ENCODE data around the gene ST8SIA6.
"Not testable (repeated sequence)": the region's sequence is repeated elsewhere in the genome, so short reads cannot be mapped to it uniquely, and the experiment has no call there.

The ST8SIA6 gene

GRCh38 chr10:17457083-17457482 is 2.7 kb upstream of the ST8SIA6 start:
- no peak for DNase-seq (ENCODE audit: low spot score)

- DNase-seq (ENCODE audit: low spot score), result no peak
Measured at GRCh38 chr10:17456032-17456548, 1.7 kb upstream of the ST8SIA6 start.

GRCh38 chr10:17455015-17455520 is 673 bp upstream of the ST8SIA6 start:
- DNase-seq (ENCODE audit: low spot score), result no peak

GRCh38 chr10:17453373-17454091 is 863 bp downstream of the ST8SIA6 start:
- no peak for DNase-seq (ENCODE audit: low spot score)

- DNase-seq (ENCODE audit: low spot score), result no peak
Measured at GRCh38 chr10:17453035-17453372, 1.4 kb downstream of the ST8SIA6 start.

- DNase-seq (ENCODE audit: low spot score), result no peak
Measured at GRCh38 chr10:17452060-17452841, 2.1 kb downstream of the ST8SIA6 start.

GRCh38 chr10:17450024-17450423 is 4.4 kb downstream of the ST8SIA6 start:
- no peak for DNase-seq (ENCODE audit: low spot score)

- no peak for DNase-seq (ENCODE audit: low spot score)
Measured at GRCh38 chr10:17445400-17445998, 8.9 kb downstream of the ST8SIA6 start.

GRCh38 chr10:17444388-17444714 is 10.0 kb downstream of the ST8SIA6 start:
- no peak for DNase-seq (ENCODE audit: low spot score)

- no peak for DNase-seq (ENCODE audit: low spot score)
Measured at GRCh38 chr10:17443707-17444387, 10.5 kb downstream of the ST8SIA6 start.

GRCh38 chr10:17438583-17438982 is 15.8 kb downstream of the ST8SIA6 start:
- DNase-seq (ENCODE audit: low spot score), result no peak

GRCh38 chr10:17436578-17436977 is 17.8 kb downstream of the ST8SIA6 start:
- DNase-seq (ENCODE audit: low spot score), result not testable (repeated sequence)

- DNase-seq (ENCODE audit: low spot score), result no peak
Measured at GRCh38 chr10:17435953-17436352, 18.4 kb downstream of the ST8SIA6 start.

GRCh38 chr10:17435187-17435586 is 19.2 kb downstream of the ST8SIA6 start:
- DNase-seq (ENCODE audit: low spot score), result no peak

GRCh38 chr10:17432723-17433122 is 21.7 kb downstream of the ST8SIA6 start:
- DNase-seq (ENCODE audit: low spot score), result no peak

- DNase-seq (ENCODE audit: low spot score), result no peak
Measured at GRCh38 chr10:17431871-17432311, 22.5 kb downstream of the ST8SIA6 start.

GRCh38 chr10:17430647-17431355 is 23.6 kb downstream of the ST8SIA6 start:
- peak; percentile 31 for DNase-seq (ENCODE audit: low spot score)

GRCh38 chr10:17429490-17429889 is 24.9 kb downstream of the ST8SIA6 start:
- DNase-seq (ENCODE audit: low spot score), result no peak

- no peak for DNase-seq (ENCODE audit: low spot score)
Measured at GRCh38 chr10:17428351-17429097, 25.9 kb downstream of the ST8SIA6 start.

- DNase-seq (ENCODE audit: low spot score), result no peak
Measured at GRCh38 chr10:17427666-17428350, 26.6 kb downstream of the ST8SIA6 start.

Data from germinal center (tissue), 1 donor.